Occipital lobe (tissue), 2 donors: ENCODE results near the gene KHDRBS1. TPM values are rescaled to one million over a fixed set of nuclear protein-coding genes. Genes with fewer than 3 reads are reported as not detected.
"Not testable (repeated sequence)": the region's sequence is repeated elsewhere in the genome, so short reads cannot be mapped to it uniquely, and the experiment has no call there.

Experiments used
- DNase-seq: peaks from one replicate; lab custom pipeline; 2025; lab: John Stamatoyannopoulos, UW
- total RNA-seq: library from RNA; depleted of rRNA; stranded (reverse); fragments of >200 nt; gene quantifications from one replicate; pipeline ENCODE4 v1.2.3, GENCODE V29; 2014

Gene KHDRBS1
- total RNA-seq = 87.2 TPM

DNA sequence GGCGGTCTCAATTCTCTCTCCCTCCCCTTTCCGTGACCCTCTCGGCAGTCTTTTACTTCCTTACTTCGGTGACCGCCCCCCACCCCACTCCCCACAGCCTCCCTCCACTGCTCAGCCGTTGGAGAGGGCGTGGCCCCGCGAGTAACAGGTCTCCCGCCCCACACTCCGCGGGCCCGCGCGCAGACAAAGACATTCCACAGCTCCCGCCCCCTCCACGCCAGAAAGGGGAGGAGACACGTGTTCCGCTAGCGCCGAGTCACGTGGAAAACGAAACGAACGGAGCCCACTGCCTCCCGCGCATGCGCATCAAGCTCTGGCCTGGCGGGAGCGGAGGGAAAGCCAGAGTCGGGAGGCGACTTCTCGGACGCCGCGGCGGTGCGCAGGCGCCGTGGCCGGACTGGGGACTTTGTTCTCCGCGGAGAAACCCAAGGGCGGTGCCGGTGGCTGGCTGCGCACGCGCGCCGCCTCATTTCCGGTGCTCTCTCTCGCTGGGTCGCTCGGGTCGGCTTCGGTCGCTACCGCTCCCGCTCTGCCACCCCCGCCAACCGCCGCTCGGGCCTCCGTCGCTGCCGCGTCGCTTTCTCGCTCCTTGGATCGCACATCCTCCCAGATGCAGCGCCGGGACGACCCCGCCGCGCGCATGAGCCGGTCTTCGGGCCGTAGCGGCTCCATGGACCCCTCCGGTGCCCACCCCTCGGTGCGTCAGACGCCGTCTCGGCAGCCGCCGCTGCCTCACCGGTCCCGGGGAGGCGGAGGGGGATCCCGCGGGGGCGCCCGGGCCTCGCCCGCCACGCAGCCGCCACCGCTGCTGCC lies at the start of gene KHDRBS1:
Gene KHDRBS1, plus strand, starts transcription at position 483 of the 813 bp plus-strand sequence. Its CDS starts 128 bp downstream, at position 611.
- DNase-seq = peak; percentile 96

GRCh38 chr1:31970873-31971272 lies 42.8 kb upstream of the KHDRBS1 start:
- DNase-seq = no peak

GRCh38 chr1:31976401-31976800 lies 37.3 kb upstream of the KHDRBS1 start:
- no peak for DNase-seq

- DNase-seq = no peak
These were observed 36.1 kb upstream of the KHDRBS1 start for GRCh38 chr1:31977385-31978131.

GRCh38 chr1:31978843-31979400 lies 34.7 kb upstream of the KHDRBS1 start:
- no peak for DNase-seq

GRCh38 chr1:31980835-31981455 lies 32.7 kb upstream of the KHDRBS1 start:
- no peak for DNase-seq

- DNase-seq = no peak
These were observed 32.2 kb upstream of the KHDRBS1 start for GRCh38 chr1:31981456-31981839.

DNA sequence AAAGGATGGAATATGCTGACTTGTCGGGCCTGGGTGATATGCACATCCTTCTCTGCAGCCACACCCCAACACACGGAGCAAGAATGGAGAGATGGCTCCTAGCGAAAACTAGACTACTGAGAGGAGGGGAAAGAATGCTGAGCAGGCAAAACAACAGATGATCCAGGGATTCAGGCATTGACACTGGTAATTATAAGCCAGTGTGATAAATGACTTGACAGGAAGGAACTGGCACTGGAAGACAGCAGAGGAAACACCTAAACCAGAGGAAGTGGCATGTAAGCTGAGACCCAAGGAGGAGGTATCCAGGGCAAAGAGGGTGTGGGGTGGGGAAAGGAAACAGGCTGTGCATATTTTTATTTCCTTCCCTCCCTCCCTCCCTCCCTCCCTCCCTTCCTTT lies 31.7 kb upstream of the KHDRBS1 start:
- DNase-seq = no peak

DNA sequence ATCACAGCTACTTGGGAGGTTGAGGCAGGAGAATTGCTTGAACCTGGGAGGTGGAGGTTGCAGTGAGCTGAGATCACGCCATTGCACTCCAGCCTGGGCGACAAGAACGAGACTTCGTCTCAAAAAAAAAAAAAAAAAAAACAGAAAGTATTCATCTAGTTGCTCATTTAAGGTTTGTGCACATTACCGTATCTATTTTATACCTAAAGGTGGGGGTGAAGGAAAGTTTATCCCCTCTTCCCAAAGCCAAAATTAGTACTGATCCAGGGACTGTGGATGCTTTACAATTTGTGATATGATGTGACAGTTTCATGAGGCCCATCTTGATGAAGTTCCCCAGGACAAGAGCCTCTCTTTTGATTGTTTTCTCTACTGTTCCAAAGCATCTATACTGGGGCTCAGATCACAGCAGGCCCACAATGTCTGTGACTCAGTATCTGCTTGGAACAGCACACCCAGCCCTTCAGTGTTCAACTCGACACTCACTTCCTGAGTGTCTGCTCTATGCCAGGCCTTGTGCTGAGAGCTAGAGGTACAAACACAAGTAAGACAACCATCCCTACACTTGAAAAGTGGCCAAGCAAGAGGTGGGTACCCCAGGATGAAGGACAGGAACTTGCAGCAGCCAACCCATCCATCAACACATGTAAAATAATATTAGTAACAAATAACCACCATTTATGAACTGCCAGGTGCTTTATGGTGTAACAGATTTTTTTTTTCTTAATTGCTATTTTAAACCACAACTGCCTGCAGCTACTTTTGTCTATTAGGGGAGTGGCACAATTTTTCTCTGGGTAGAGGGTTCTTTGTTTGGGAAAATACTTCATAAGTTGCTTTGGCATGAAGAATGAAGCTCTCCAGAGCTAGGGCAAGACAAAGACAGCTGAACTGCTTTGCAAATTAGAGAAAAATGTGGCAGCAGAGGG lies 29.0 kb upstream of the KHDRBS1 start:
- DNase-seq = no peak

DNA sequence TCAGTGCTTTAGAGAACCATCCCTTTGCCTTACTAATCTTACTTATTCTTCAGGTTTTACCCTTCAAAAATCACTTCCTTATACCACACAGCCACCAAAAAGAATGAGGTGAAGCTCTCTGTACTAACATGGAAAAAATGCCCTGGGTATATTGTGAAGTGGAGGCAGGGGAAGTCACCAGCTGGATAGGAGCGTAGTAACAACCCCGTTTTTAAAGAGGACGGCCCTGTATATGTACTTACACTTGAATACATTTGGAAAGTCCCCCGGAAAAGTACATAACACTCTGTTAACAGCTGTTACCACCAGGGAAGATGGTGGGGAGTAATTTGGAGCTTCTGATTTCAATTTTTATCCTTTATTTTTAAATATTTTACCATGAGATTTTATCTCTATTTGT lies 28.2 kb upstream of the KHDRBS1 start:
- DNase-seq = no peak

DNA sequence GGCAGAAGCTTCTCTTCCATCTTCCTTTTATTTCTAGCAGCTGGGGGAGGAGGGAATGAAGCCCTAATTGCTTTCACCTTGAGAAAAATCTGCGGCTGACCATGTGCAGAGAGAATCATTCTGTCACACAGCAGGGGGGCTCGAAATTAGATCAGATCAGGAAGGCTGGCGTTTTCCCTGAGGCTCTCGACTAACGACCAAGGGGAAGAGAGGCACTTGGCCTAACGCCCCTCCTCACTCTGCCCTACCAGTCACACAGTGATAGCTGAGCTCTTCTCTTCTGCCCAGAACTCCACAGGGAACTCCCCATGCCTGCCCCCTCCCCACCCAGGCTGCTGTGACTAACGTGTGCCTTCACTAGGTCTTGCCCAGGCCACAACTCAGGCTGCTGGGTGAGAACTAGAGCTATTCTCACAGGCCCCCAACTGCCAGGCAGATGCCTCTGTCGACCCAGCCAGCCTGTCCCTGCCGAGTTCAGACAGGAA lies 26.5 kb upstream of the KHDRBS1 start:
- DNase-seq = no peak

GRCh38 chr1:31989964-31990363 lies 23.7 kb upstream of the KHDRBS1 start:
- DNase-seq = no peak

GRCh38 chr1:31991182-31991581 lies 22.5 kb upstream of the KHDRBS1 start:
- no peak for DNase-seq

DNA sequence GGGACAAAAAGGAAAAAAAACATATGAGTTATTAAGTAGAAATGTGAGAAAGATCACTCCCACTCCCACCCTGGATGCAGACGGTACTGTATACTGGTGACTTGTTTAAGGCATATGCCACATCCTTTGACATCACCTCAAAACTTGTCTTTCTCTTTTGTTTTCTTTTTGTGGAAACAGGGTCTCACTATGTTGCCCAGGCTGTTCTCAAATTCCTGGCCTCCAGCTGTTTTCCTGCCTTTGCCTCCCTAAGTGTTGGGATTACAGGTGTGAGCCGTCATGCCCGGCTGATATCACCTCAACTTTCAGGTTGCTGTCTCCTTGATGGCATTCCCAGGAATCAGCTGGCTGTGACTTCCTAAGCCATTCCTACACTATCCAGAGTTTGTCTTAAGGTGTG lies 18.4 kb upstream of the KHDRBS1 start:
- DNase-seq = no peak

DNA sequence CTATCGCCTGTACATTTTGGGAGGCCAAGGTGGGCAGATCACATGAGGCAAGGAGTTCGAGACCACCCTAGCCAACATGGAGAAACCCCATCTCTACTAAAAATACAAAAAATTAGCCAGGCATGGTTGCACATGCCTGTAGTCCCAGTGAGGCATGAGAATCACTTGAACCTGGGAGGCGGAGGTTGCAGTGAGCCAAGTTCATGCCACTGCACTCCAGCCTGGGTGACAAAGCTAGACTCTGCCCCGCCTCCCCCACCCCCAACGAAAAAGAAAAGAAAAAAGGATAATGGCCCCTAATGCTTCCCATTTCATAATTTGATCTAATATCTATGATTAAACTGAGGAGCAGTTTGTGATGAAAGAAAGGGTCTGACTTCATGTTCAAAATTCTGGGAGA lies 17.5 kb upstream of the KHDRBS1 start:
- not testable (repeated sequence) for DNase-seq

GRCh38 chr1:32001863-32002262 lies 11.8 kb upstream of the KHDRBS1 start:
- DNase-seq = no peak

DNA sequence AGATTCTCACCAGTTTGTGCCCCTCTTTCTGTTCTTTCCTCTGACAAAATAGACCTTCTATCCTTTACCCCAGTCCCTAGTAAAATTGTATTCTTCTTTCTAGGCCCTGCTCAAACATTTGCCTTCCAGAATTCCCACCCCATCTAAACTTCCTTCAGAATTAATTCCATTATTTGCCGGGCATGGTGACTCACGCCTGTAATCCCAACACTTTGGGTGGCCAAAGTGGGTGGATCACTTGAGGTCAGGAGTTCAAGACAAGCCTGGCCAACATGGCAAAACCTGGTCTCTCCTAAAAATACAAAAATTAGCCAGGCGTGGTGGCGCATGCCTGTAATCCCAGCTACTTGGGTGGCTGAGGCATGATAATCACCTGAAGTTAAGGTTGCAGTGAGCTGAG lies 11.4 kb upstream of the KHDRBS1 start:
- not testable (repeated sequence) for DNase-seq

DNA sequence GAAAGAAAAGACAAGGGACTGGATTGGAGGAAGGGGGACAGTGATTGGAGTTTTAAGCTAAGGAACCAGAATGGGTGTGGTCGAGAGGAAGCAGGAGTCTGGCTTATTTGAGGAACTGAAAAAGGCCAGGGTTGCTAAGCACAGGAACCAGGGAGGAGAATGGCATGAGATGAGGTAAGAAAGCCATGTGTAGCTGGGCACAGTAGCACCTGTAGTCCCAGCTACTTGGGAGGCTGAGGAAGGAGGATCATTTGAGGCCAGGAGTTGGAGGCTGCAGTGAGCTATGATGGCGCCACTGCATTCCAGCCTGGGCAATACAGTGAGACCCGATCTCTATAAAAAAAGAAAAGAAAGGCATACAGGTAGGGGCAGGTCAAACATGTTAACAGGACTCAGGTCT lies 8.1 kb upstream of the KHDRBS1 start:
- DNase-seq = no peak

DNA sequence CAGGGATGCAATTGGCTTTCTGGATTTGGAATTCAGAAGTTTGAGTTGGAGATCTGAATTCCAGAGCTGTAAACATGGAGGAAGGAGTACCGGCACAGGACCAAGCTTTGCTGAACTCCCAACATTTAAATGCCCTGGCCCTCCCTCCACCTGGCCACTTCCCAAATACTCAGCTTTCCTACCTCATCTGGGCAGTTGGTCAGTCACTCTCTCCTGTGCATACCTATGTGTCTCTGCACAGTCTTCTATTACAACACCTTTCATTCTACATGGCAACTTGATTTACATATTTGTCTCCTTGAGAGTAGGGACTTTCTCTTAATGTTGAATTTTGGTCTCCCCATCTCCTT lies 6.1 kb upstream of the KHDRBS1 start:
- DNase-seq = no peak

GRCh38 chr1:32010246-32010645 lies 3.4 kb upstream of the KHDRBS1 start:
- DNase-seq = no peak
